HepG2 (cell line): ENCODE measurements around the gene CXCR5.

Experiments used
- CREB3 ChIP-seq: sonication (generic); formaldehyde crosslinking; IDR thresholded peaks from 2 replicates; pipeline ENCODE4 v1.5.0; 2020; ENCODE audit warnings: missing genetic modification reagents
- EZH2 ChIP-seq: conservative IDR thresholded peaks from 2 replicates; pipeline ENCODE4 v1.6.1; 2012; ENCODE audit warnings: mild to moderate bottlenecking, low read depth, low read length, moderate library complexity
- FOXK2 ChIP-seq: fragments of 450-650 bp; IDR thresholded peaks from 2 replicates; pipeline ENCODE4 v1.6.1; 2016
- POLR2A ChIP-seq, 2 experiments: IDR thresholded peaks; 2 replicates each; pipeline ENCODE4 v1.6.1; 2011; ENCODE audit warnings: low read depth in 2 of 2, low read length in 2 of 2, mild to moderate bottlenecking in 1 of 2, moderate library complexity in 1 of 2; ENCODE audit not compliant: insufficient read depth in 1 of 2
- PRDM4 ChIP-seq: sonication (generic); formaldehyde crosslinking; IDR thresholded peaks from 2 replicates; pipeline ENCODE4 v1.9.0; 2021; ENCODE audit warnings: missing genetic modification reagents, borderline replicate concordance
- RXRA ChIP-seq: sonication (generic); formaldehyde crosslinking; IDR thresholded peaks from 2 replicates; pipeline ENCODE4 v1.5.1; 2020; ENCODE audit warnings: missing genetic modification reagents
- SCMH1 ChIP-seq: sonication (generic); formaldehyde crosslinking; IDR thresholded peaks from 2 replicates; pipeline ENCODE4 v1.9.0; 2021; ENCODE audit warnings: missing genetic modification reagents, mild to moderate bottlenecking, borderline replicate concordance
- SP1 ChIP-seq, 2 experiments: fragments of 450-650 bp in 1 of 2; sonication (generic) in 1 of 2; formaldehyde crosslinking in 1 of 2; IDR thresholded peaks; 2 replicates each; pipeline versions ENCODE4 v1.4.0 to v1.6.1; 2016 to 2020; ENCODE audit warnings: missing genetic modification reagents in 1 of 2
- TEAD2 ChIP-seq: sonication (generic); formaldehyde crosslinking; IDR thresholded peaks from 2 replicates; pipeline ENCODE4 v1.9.0; 2021; ENCODE audit warnings: missing genetic modification reagents
- YY1 ChIP-seq: IDR thresholded peaks from 2 replicates; pipeline ENCODE4 v1.6.1; 2011; ENCODE audit warnings: low read length, low read depth, moderate library complexity, mild to moderate bottlenecking; ENCODE audit not compliant: insufficient read depth, insufficient replicate concordance
- ZC3H13 ChIP-seq: sonication (generic); formaldehyde crosslinking; IDR thresholded peaks from 2 replicates; pipeline ENCODE4 v1.8.1; 2023; ENCODE audit warnings: mild to moderate bottlenecking, missing genetic modification reagents, moderate library complexity
- ZNF274 ChIP-seq: sonication (generic); formaldehyde crosslinking; IDR thresholded peaks from 2 replicates; pipeline ENCODE4 v1.5.1; 2020; ENCODE audit warnings: mild to moderate bottlenecking, missing genetic modification reagents

- TF ChIP-seq YY1, result no peak
- peak; percentile 27; the same call in 1 of the 2 replicates for TF ChIP-seq ZC3H13
- no peak for TF ChIP-seq SP1 (IDR thresholded peaks at IDR 0.05)
- TF ChIP-seq SP1 (CRISPR knock-in tag; IDR thresholded peaks at IDR 0.05), result no peak
- no peak for TF ChIP-seq TEAD2 (CRISPR knock-in tag)
- no peak for TF ChIP-seq RXRA (CRISPR knock-in tag)
- no peak for TF ChIP-seq EZH2
- TF ChIP-seq ZNF274 (CRISPR knock-in tag), result no peak
- no peak for TF ChIP-seq SCMH1
- TF ChIP-seq CREB3 (CRISPR knock-in tag), result no peak
- no peak for TF ChIP-seq POLR2A (IDR thresholded peaks at IDR 0.05; ENCODE audit: insufficient read depth in 1 of 2, low read depth in 2 of 2, low read length in 2 of 2)
- no peak for TF ChIP-seq FOXK2
- TF ChIP-seq PRDM4 (CRISPR knock-in tag), result no peak
These were observed 17.1 kb downstream of the CXCR5 start for GRCh38 chr11:118900535-118901384.
